GM18499 (cell line): ENCODE data around the gene ATG7.
"Not testable (repeated sequence)": the region's sequence is repeated elsewhere in the genome, so short reads cannot be mapped to it uniquely, and the experiment has no call there.

ENCODE experiments used
- ATAC-seq: cut with Tn5 transposase; IDR thresholded peaks from one replicate; pipeline ENCODE4 v1.9.1; 2021; ENCODE audit warnings: moderate number of reproducible peaks; ENCODE audit not compliant: insufficient read depth, unreplicated experiment

ATG7 gene

GRCh38 chr3:11522953-11523571, 250.9 kb downstream of the ATG7 start:
- ATAC-seq = no peak

- no peak for ATAC-seq
Observed at GRCh38 chr3:11523572-11524101, 251.4 kb downstream of the ATG7 start.

DNA sequence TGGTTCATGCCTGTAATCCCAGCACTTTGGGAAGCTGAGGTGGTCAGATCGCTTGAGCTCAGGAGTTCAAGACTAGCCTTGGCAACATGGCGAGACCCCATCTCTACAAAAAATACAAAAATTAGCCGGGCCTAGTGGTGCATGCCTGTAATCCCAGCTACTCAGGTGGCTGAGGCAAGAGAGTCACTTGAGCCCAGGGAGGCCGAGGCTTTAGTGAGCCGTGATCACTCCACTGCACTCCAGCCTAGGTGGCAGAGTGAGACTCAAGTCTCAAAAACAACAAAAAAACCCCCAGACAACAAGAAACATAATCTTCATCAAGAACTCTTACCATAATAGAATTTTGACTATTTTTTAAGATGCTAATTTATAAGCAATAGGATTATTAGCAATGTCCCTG, 253.9 kb downstream of the ATG7 start:
- ATAC-seq = not testable (repeated sequence)

GRCh38 chr3:11529281-11529680, 257.1 kb downstream of the ATG7 start:
- no peak for ATAC-seq

GRCh38 chr3:11530153-11530721, 258.0 kb downstream of the ATG7 start:
- no peak for ATAC-seq

GRCh38 chr3:11532931-11533391, 260.8 kb downstream of the ATG7 start:
- no peak for ATAC-seq

- no peak for ATAC-seq
Observed at GRCh38 chr3:11534011-11534792, 262.0 kb downstream of the ATG7 start.

DNA sequence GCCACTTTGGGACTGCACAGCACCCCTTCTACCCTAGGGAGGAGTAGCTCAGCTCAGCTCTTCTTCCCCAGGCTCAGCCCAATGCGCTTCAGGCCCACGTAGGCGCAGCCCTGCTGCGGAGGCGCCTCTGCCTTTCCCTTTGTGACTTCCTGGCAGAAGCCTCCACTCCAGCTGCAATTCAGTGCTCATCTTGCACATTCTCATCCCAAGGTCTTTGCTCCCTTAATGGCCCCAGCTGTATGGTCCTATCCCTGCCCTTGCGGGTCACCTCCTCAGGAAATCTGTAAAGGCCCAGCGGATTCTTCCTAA, 262.6 kb downstream of the ATG7 start:
- ATAC-seq = no peak

DNA sequence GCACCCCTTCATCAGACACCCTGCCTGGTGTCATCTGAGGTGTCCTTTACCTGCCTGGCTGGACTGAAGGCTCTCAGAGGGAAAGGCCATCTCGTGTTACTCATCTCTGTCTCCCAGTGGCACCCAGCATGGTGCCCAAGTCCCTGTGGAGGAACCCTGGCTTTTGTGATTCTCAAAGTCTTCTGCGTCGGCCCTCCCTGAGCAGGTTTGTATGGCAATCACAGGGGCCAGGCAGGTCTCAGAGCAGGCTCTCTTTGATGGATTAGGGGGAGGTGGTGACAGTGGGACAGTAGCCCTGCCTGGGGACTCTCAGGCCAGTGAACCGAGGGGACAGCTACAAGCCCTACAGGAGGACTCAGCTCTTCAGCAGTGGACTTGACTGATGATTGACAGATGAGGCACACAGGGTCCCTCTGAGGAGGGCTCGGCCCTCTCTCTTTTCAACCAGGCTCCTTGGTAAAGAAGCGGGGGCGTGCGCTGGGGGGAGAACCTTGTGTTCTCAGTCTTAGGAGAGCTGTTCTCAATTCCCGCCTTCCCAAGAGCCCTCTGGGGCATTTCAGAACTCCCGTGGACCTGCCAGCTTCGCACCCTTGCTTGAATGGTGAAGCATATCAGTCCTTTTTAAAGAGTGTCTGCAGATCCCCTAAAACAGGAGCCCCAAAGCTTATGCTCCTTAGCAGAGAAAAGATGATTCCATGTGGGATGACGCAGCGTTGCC, 263.2 kb downstream of the ATG7 start:
- ATAC-seq = no peak

DNA sequence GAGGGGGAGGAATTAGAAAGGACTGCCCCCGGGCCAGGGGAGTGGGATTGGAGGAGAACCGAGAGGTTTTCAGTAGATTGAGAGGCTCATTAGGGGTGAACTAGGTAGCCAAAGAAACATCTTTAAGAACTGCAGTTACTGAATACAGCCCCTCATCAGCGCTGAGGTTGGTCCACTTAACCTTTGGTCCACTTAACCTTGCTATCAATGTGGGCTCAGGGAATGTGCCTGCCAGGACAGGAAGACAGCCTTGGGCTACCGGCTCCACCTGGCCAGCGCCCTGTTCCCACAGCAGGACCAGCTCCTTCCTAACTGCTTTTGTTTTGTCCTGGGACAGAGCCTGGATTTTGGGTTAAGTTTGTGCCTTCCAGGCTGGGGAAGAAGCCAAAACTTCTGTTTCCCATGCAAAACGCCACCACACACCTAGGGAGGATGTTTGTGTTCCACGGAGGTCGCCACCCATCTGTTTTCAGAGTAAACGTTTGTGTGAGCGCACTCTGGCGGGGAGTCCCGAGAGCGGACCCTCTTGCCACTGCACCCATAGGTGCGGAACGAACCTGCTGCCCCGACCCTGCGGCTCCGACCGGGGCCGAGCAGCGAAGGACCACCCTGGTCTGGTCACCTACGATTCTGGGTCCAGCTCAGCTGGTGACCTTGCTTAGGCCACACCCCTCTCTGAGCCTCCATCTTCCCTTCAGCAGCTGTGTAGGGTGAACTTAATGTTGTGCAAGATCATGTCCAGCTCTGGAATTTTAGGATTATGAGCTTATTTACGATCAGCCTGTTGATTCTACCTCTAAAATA, 264.1 kb downstream of the ATG7 start:
- ATAC-seq = no peak

GRCh38 chr3:11536936-11537612, 264.9 kb downstream of the ATG7 start:
- ATAC-seq = no peak

DNA sequence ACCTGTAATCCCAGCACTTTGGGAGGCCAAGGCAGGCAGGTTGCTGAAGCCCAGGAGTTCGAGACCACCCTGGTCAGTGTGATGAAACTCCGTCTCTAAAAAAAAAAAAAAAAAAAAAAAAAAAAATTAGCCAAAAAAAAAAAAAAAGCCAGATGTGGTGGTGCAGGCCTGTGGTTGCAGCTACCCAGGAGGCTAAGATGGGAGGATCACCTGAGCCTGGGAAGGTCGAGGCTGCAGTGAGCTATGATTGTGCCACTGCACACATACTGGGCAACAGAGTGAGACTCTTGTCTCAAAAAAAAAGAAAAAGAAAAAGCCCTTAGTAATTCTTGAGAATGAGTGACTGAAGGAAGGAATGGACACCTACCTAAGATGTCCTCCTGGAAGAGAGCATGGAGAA, 266.4 kb downstream of the ATG7 start:
- no peak for ATAC-seq

- no peak for ATAC-seq
Observed at GRCh38 chr3:11539218-11539617, 267.0 kb downstream of the ATG7 start.

GRCh38 chr3:11539677-11540076, 267.5 kb downstream of the ATG7 start:
- no peak for ATAC-seq

GRCh38 chr3:11541321-11542303, 269.4 kb downstream of the ATG7 start:
- ATAC-seq = no peak

DNA sequence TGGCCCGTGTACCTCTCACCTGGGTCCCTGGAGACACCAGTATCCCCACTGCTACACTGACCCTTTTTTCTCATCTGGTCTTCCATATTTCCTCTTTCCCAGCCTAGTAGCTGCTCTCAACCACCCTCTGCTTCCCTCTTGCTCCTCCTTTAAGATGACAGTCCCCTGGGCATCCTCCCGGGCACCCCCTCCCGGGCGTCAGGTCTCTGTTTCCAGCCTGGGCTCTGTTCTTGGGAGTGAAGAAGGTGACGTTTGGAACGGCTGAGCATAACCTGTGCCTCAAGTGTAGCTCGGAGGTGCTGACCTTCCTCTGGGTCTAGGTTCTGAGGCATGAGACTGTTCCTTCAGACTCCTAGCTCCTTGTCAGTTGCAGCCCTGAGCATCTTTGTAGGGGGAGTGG, 270.4 kb downstream of the ATG7 start:
- ATAC-seq = no peak

DNA sequence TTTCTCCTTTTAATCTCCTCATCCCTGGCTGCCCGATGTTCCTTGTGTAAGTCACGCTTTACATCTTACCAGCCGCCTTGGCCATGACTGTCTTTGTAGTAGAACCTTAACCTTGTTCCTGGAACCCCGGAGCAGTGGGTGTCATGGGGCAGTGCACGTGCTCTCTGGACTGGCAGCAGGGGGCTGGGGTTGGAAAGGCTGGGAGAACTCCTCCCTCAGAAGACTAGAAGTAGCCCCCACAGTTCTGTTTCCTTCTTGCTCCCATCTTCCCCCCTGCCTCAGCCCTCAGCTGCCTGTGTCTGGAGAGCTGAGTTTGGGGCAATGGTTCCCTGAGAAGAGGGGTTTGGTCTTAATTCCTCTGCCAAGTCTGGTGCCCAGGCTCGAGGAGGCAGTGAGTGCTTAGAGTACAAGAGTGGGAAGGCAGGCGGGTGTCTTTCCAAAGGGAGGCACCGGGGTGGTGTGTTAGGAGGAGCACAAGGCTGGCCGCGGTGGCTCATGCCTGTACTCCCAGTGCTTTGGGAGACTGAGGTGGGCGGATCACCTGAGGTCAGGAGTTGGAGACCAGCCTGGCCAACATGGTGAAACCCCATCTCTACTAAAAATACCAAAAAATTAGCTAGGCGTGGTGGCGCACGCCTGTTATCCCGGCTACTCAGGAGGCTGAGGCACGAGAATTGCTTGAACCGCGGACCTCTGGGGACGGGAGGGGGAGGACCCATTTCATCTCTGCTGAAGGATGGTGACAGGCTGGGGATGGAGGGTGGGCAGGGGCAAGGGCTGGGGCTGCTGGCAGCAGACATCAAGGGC, 271.1 kb downstream of the ATG7 start:
- ATAC-seq = no peak
